RWPE1 (cell line): ENCODE data around the gene UST.

Source experiments
- CTCF ChIA-PET: fragments of 350-600 bp; sonication (Branson Sonifier 250); formaldehyde crosslinking; extraction: SDS; loops from one replicate; lab custom pipeline; 2021; lab: Yijun Ruan, JAX
- POLR2A ChIA-PET: fragments of 400-600 bp; formaldehyde crosslinking; extraction: SDS; loops from one replicate; lab custom pipeline; 2020; ENCODE audit warnings: antibody characterized with exemption; ENCODE audit not compliant: low non-redundant PET; lab: Yijun Ruan, JAX
- DNase-seq: peaks from one replicate; pipeline ENCODE4 v3.0.0; 2012; ENCODE audit warnings: low spot score
- H3K27ac ChIP-seq: fragments of 450-650 bp; 2 replicates; pipeline ENCODE4 v1.5.1; 2017
- TF ChIP-seq, protein P1 (sequence below): fragments of 450-650 bp; conservative IDR thresholded peaks from 2 replicates; pipeline ENCODE4 v1.5.1; 2017; ENCODE audit warnings: low read depth, mild to moderate bottlenecking

UST gene

DNA sequence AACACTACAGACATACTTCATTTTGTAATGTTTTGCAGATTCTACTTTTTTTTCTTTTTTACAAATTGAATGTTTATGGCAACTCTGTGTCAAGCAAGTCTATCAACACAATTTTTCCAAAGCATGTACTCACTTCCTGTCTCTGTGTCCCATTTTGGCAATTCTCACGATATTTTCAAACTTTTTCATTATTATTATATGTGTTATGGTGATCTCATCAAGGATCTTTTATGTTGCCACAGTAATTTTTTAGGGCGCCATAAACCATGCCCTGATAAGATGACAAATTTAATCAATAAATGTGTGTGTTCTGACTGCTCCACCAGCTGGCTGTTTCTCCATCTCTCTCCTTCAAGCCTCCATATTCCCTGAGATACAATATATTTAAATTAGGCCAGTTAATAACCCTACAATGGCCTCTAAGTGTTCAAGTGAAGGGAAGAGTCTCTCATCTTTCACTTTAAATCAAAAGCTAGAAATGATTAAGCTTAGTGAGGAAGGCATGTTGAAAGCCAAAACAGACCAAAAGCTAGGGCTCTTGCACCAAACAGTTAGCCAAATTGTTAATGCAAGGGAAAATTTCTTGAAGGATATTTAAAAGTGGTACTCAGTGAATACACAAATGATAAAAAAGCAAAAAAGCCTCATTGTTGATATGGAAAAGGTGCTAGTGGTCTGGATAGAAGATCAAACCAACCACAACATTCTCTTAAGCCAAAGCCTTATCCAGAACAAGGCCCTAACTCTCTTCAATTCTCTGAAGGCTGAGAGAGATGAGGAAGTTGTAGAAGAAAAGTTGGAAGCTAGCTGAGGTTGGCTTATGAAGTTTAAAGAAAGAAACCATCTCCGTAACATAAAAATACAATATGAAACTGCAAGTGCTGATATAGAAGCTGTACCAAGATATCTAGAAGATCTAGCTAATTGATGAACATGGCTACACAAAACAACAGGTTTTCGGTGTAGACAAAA lies 376.3 kb downstream of the UST start:
- TF ChIP-seq, protein P1, sequence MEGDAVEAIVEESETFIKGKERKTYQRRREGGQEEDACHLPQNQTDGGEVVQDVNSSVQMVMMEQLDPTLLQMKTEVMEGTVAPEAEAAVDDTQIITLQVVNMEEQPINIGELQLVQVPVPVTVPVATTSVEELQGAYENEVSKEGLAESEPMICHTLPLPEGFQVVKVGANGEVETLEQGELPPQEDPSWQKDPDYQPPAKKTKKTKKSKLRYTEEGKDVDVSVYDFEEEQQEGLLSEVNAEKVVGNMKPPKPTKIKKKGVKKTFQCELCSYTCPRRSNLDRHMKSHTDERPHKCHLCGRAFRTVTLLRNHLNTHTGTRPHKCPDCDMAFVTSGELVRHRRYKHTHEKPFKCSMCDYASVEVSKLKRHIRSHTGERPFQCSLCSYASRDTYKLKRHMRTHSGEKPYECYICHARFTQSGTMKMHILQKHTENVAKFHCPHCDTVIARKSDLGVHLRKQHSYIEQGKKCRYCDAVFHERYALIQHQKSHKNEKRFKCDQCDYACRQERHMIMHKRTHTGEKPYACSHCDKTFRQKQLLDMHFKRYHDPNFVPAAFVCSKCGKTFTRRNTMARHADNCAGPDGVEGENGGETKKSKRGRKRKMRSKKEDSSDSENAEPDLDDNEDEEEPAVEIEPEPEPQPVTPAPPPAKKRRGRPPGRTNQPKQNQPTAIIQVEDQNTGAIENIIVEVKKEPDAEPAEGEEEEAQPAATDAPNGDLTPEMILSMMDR = no peak
- CTCF ChIA-PET = no interaction called here

DNA sequence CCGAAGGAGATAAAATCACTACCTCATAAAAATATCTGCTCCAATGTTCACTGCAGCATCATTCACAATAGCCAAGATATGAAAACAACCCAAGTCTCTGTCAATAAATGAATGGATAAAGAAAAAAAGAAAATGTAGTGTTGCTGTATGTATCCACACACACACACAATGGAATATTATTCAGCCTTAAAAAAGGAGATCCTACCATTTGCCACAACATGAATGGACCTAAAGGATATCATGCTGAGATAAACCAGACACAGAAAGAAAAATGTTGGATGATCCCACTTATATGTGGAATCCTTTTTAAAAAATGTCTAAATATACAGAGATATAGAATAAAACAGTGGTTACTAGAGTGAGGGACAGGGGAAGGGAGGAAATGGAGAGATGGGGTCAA lies 378.5 kb downstream of the UST start:
- TF ChIP-seq, protein P1 = no peak
- CTCF ChIA-PET = no interaction called here
- no peak for DNase-seq
- POLR2A ChIA-PET = no interaction called here
- no peak overlapping the region for H3K27ac ChIP-seq

More for the DNA sequence above, 376.3 kb downstream of the UST start:
- no peak overlapping the region for H3K27ac ChIP-seq
- POLR2A ChIA-PET = no interaction called here
- no peak for DNase-seq
